Endothelial cell (in vitro differentiated cells): Measurements from ENCODE around the gene SQOR. TPM values are rescaled to one million over a fixed set of nuclear protein-coding genes. Genes with fewer than 3 reads are reported as not detected.
"Not testable (repeated sequence)": the region's sequence is repeated elsewhere in the genome, so short reads cannot be mapped to it uniquely, and the experiment has no call there.

ENCODE experiments used
- DNase-seq: peaks from one replicate; pipeline ENCODE4 v3.0.0; 2021; ENCODE audit warnings: low spot score
- H3K27ac Mint-ChIP-seq: one replicate; pipeline ENCODE4 v1.8.0; 2021; ENCODE audit warnings: mixed read lengths, inconsistent platforms; ENCODE audit not compliant: unreplicated experiment
- H3K27me3 Mint-ChIP-seq: one replicate; pipeline ENCODE4 v1.8.0; 2021; ENCODE audit warnings: mild to moderate bottlenecking, moderate library complexity, mixed read lengths, inconsistent platforms; ENCODE audit not compliant: unreplicated experiment
- H3K36me3 Mint-ChIP-seq: one replicate; pipeline ENCODE4 v1.8.0; 2021; ENCODE audit warnings: mild to moderate bottlenecking, low read depth, mixed read lengths, inconsistent platforms; ENCODE audit not compliant: unreplicated experiment
- H3K4me1 Mint-ChIP-seq: one replicate; pipeline ENCODE4 v1.8.0; 2021; ENCODE audit warnings: mild to moderate bottlenecking, mixed read lengths, inconsistent platforms; ENCODE audit not compliant: unreplicated experiment
- H3K4me3 Mint-ChIP-seq: one replicate; pipeline ENCODE4 v1.8.0; 2021; ENCODE audit warnings: mild to moderate bottlenecking, mixed read lengths, inconsistent platforms; ENCODE audit not compliant: unreplicated experiment
- H3K9me3 Mint-ChIP-seq: one replicate; pipeline ENCODE4 v1.8.0; 2021; ENCODE audit warnings: mixed read lengths, inconsistent platforms; ENCODE audit not compliant: unreplicated experiment
- total RNA-seq: library from RNA; stranded (reverse); fragmentation: NEBNext Ultra II Directional; extraction: Animal tissue kit (Norgen Biotek cat#: 25700); gene quantifications from one replicate; pipeline ENCODE4 v1.2.1, GENCODE V29; 2021; ENCODE audit not compliant: unreplicated experiment
- TF ChIP-seq, protein P1 (sequence below): fragments of 200-600 bp; sonication (generic); IDR thresholded peaks from one replicate; pipeline ENCODE4 v1.5.0; 2021; ENCODE audit warnings: antibody characterized with exemption; ENCODE audit not compliant: unreplicated experiment

Gene SQOR
- total RNA-seq, 1 donor from 2014 or later: 3.8 TPM

GRCh38 chr15:45645026-45645980 lies 10.5 kb downstream of the SQOR start:
- DNase-seq: no peak
- Mint-ChIP-seq H3K9me3 (peaks cover 8% of the 10 kb centered on the region), H3K4me3 (no peak overlapping the region), H3K27me3 (peaks cover 4% of the 10 kb centered on the region), H3K36me3 (no peaks in the 10 kb centered on the region), H3K27ac (no peak overlapping the region), H3K4me1 (no peaks in the 10 kb centered on the region)
- TF ChIP-seq, protein P1, sequence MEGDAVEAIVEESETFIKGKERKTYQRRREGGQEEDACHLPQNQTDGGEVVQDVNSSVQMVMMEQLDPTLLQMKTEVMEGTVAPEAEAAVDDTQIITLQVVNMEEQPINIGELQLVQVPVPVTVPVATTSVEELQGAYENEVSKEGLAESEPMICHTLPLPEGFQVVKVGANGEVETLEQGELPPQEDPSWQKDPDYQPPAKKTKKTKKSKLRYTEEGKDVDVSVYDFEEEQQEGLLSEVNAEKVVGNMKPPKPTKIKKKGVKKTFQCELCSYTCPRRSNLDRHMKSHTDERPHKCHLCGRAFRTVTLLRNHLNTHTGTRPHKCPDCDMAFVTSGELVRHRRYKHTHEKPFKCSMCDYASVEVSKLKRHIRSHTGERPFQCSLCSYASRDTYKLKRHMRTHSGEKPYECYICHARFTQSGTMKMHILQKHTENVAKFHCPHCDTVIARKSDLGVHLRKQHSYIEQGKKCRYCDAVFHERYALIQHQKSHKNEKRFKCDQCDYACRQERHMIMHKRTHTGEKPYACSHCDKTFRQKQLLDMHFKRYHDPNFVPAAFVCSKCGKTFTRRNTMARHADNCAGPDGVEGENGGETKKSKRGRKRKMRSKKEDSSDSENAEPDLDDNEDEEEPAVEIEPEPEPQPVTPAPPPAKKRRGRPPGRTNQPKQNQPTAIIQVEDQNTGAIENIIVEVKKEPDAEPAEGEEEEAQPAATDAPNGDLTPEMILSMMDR: no peak

DNA sequence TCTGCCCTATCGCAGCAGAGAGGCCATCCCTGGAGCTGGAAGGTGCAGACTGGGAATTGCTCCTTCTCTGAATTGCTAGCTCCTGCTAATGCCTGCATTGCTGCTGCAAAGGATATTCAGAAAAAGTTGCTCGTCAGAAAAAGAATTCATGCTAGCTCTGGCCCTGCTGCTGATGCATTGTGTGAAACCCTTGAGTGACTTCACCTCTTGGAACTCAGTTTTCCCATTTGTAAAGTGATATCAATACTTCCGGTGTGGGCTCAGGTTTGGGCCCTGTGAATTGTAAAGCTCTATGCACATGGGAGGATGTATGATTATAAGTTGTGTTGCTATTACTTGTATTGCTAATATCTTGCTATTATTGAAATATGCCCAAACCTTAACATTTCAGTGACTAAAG lies 11.4 kb downstream of the SQOR start:
- Mint-ChIP-seq H3K9me3 (peaks cover 8% of the 10 kb centered on the region), H3K27me3 (peaks cover 4% of the 10 kb centered on the region), H3K4me3 (no peak overlapping the region), H3K4me1 (no peaks in the 10 kb centered on the region), H3K27ac (no peak overlapping the region), H3K36me3 (no peaks in the 10 kb centered on the region)
- DNase-seq: no peak
- TF ChIP-seq, protein P1: no peak

GRCh38 chr15:45647828-45648227 lies 13.0 kb downstream of the SQOR start:
- TF ChIP-seq, protein P1: no peak
- Mint-ChIP-seq H3K4me3 (no peak overlapping the region), H3K4me1 (no peaks in the 10 kb centered on the region), H3K36me3 (no peaks in the 10 kb centered on the region), H3K9me3 (peaks cover 3% of the 10 kb centered on the region), H3K27ac (no peak overlapping the region), H3K27me3 (peaks cover 3% of the 10 kb centered on the region)
- DNase-seq: no peak

DNA sequence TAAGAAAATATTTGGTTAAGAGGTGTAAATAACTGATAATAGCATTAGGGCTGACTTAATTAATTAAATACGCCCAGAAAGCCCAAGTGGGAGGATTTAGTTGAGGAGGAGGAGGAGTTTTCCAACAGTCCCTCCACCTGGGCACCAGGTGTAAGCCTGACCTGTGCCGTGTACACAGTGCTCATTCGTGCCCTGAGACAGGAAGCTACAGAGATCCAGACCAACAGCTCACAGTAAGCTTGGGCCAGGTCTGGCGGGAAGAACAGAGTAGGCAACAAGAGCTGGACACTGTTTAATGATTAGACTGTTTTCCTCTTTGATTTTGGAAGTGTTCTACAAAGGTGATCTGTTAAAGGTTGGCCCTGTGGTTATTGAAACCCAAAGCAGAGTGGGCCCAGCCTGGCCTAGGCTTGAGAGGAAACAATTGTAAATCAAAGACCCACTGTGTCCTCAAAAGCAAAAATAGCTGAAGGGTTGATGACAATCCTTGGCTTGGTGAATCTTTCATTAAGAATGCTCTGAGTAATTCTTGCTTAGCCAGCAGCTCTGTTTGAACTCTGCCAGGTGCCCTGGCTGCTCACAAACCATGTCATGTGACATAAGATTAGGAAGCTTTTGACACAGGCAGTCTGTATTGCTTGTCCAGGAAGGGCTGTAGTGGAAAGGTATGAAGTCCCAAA lies 13.8 kb downstream of the SQOR start:
- no peaks in the 10 kb centered on the region for H3K36me3 Mint-ChIP-seq
- H3K27me3 Mint-ChIP-seq: peaks cover 3% of the 10 kb centered on the region
- no peaks in the 10 kb centered on the region for H3K4me1 Mint-ChIP-seq
- no peak overlapping the region for H3K27ac Mint-ChIP-seq
- no peak overlapping the region for H3K4me3 Mint-ChIP-seq
- TF ChIP-seq, protein P1: no peak
- peaks cover 3% of the 10 kb centered on the region for H3K9me3 Mint-ChIP-seq
- DNase-seq: no peak

GRCh38 chr15:45650007-45650406 lies 15.2 kb downstream of the SQOR start:
- not testable (repeated sequence) for DNase-seq, H3K27ac Mint-ChIP-seq, H3K4me1 Mint-ChIP-seq, H3K36me3 Mint-ChIP-seq, H3K4me3 Mint-ChIP-seq, H3K27me3 Mint-ChIP-seq, H3K9me3 Mint-ChIP-seq
